K562 (cell line): ENCODE results near the gene HDHD3. TPM values are rescaled to one million over a fixed set of nuclear protein-coding genes. Genes with fewer than 3 reads are reported as not detected.

Source experiments
- E2F3 ChIP-seq: fragments of 250-450 bp; sonication (Bioruptor Pico); IDR thresholded peaks from 2 replicates; pipeline ENCODE4 v1.4.0; 2020; ENCODE audit warnings: mild to moderate bottlenecking
- HMGN3 ChIP-seq: IDR thresholded peaks from 2 replicates; pipeline ENCODE4 v1.6.1; 2011; ENCODE audit warnings: borderline replicate concordance, low read depth, mild to moderate bottlenecking, mixed read lengths, low read length; ENCODE audit not compliant: insufficient read length; ENCODE audit errors: extremely low read depth
- MED1 ChIP-seq: sonication (generic); formaldehyde crosslinking; IDR thresholded peaks from 2 replicates; pipeline ENCODE4 v1.8.1; 2023; ENCODE audit warnings: missing genetic modification reagents, borderline replicate concordance
- NELFE ChIP-seq: IDR thresholded peaks from 2 replicates; pipeline ENCODE4 v1.6.1; 2011; ENCODE audit warnings: mild to moderate bottlenecking; ENCODE audit not compliant: insufficient read depth, insufficient read length
- PHF20 ChIP-seq: fragments of 450-650 bp; IDR thresholded peaks from 2 replicates; pipeline ENCODE4 v1.6.1; 2018; ENCODE audit not compliant: partially characterized antibody
- TARDBP ChIP-seq: fragments of 450-650 bp; IDR thresholded peaks from 2 replicates; pipeline ENCODE4 v1.6.1; 2016
- TSC22D4 ChIP-seq: fragments of 450-650 bp; IDR thresholded peaks from 2 replicates; pipeline ENCODE4 v1.6.1; 2016; ENCODE audit warnings: missing genetic modification characterization, missing biosample characterization, control low read depth
- ZBTB8A ChIP-seq: fragments of 450-650 bp; IDR thresholded peaks from 2 replicates; pipeline ENCODE4 v1.6.1; 2018; ENCODE audit warnings: mild to moderate bottlenecking, moderate library complexity; ENCODE audit not compliant: partially characterized antibody
- ZNF274 ChIP-seq: IDR thresholded peaks from 2 replicates; pipeline ENCODE4 v1.6.1; 2011; ENCODE audit warnings: low read depth, mild to moderate bottlenecking, low read length, moderate library complexity, borderline replicate concordance
- ZNF589 ChIP-seq: fragments of 200-800 bp; sonication (Bioruptor generic); IDR thresholded peaks from 2 replicates; pipeline ENCODE4 v1.6.1; 2016; ENCODE audit warnings: low read depth, missing genetic modification characterization, missing compliant biosample characterization
- ZNF707 ChIP-seq: fragments of 250-450 bp; sonication (Bioruptor Pico); conservative IDR thresholded peaks from 2 replicates; pipeline ENCODE4 v1.8.0; 2022; ENCODE audit warnings: inconsistent platforms, mild to moderate bottlenecking, moderate library complexity
- ZNF77 ChIP-seq: fragments of 250-450 bp; sonication (Bioruptor Pico); IDR thresholded peaks from 2 replicates; pipeline ENCODE4 v1.5.0; 2020
- polyA plus RNA-seq, 8 experiments: library from polyadenylated mRNA; depleted of rRNA in 4 of 8; stranded (reverse) in 5 of 8; unstranded in 3 of 8; fragments of >200 nt; fragmentation: Nextera tagmentation in 2 of 8; fragmentation: Illumina TruSeq in 1 of 8; extraction: Ambion mirVana in 2 of 8; extraction: Trizol in 1 of 8; gene quantifications; 2 replicates each; pipeline versions ENCODE4 v1.2.1 to v1.2.3, GENCODE V29; 2011 to 2014; ENCODE audit warnings: inconsistent platforms in 1 of 8, missing spikeins in 1 of 8
- total RNA-seq, 7 experiments: library from RNA; depleted of rRNA in 6 of 7; stranded (reverse); fragments of >200 nt in 6 of 7; fragmentation: Illumina TruSeq in 2 of 7; extraction: Trizol in 2 of 7; gene quantifications; 2 replicates each; pipeline versions ENCODE4 v1.2.1 to v1.2.3, GENCODE V29; 2011 to 2021; ENCODE audit warnings: low replicate concordance in 1 of 7
- TF ChIP-seq, protein P1 (sequence below): fragments of 450-650 bp; IDR thresholded peaks from 2 replicates; pipeline ENCODE4 v1.7.0; 2016; ENCODE audit warnings: borderline replicate concordance
- TF ChIP-seq, protein P2 (sequence below): fragments of 250-450 bp; sonication (Bioruptor Pico); IDR thresholded peaks from 2 replicates; pipeline ENCODE4 v1.4.0; 2020
- TF ChIP-seq, protein P3 (sequence below): fragments of 250-450 bp; sonication (Bioruptor Pico); IDR thresholded peaks from 2 replicates; pipeline ENCODE4 v1.4.0; 2020; ENCODE audit warnings: mild to moderate bottlenecking, moderate library complexity

Gene HDHD3
- total and polyA plus RNA-seq, 9 of the 15 experiments (the other 6 are each of a cell fraction or from before 2014, with no cell fraction given): 1.1 to 19.1 (median 10.9) TPM

DNA sequence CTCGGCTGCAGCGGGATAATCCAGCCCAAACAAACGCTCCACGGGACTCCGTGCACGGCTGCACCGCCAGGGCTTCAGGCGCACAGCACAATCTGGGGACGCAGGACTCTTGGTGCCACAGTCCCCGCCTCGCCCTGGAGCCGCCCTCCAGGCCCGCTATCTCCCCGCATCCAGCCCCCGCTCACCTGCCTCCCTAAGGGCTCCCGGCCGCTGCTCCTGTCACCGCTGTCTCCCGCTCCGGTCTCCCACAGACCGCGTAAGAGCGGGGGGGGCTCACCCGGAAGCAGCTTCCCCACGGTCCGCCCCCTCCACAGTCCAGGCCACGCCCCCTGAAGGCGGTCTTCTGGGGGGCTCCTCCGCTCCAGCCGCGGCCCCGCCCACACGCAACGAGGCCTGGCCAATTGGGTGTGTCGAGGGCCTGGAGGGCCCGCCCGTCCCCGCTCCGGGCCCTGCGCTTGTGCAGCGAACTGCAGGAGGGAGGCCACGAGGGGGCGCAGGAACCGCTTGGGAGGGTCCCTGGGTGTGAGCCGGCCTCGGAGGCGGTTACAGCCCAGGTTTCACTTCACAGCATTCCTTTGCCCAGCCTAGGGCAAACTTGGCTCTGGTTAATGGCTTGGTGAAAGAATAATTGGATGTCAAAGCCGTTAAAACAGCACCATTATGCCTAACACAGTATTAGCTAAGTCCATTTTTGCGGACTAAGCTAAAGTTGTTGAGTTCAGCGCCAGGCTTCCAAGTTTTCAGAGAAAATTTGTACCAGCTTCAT is 24.4 kb upstream of the HDHD3 start, which contains the start of gene ALAD (continued):
- TF ChIP-seq ZBTB8A (no peak), HMGN3 (peak; percentile 98), ZNF589 (CRISPR knock-in tag) (no peak), ZNF77 (CRISPR knock-in tag) (no peak), ZNF274 (no peak), PHF20 (peak; percentile 65), ZNF707 (CRISPR knock-in tag) (no peak), TARDBP (no peak), MED1 (CRISPR knock-in tag) (no peak), NELFE (no peak), E2F3 (CRISPR knock-in tag) (no peak), TSC22D4 (tag) (no peak)
- TF ChIP-seq, protein P1, sequence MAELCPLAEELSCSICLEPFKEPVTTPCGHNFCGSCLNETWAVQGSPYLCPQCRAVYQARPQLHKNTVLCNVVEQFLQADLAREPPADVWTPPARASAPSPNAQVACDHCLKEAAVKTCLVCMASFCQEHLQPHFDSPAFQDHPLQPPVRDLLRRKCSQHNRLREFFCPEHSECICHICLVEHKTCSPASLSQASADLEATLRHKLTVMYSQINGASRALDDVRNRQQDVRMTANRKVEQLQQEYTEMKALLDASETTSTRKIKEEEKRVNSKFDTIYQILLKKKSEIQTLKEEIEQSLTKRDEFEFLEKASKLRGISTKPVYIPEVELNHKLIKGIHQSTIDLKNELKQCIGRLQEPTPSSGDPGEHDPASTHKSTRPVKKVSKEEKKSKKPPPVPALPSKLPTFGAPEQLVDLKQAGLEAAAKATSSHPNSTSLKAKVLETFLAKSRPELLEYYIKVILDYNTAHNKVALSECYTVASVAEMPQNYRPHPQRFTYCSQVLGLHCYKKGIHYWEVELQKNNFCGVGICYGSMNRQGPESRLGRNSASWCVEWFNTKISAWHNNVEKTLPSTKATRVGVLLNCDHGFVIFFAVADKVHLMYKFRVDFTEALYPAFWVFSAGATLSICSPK: no peak
- TF ChIP-seq, protein P2, sequence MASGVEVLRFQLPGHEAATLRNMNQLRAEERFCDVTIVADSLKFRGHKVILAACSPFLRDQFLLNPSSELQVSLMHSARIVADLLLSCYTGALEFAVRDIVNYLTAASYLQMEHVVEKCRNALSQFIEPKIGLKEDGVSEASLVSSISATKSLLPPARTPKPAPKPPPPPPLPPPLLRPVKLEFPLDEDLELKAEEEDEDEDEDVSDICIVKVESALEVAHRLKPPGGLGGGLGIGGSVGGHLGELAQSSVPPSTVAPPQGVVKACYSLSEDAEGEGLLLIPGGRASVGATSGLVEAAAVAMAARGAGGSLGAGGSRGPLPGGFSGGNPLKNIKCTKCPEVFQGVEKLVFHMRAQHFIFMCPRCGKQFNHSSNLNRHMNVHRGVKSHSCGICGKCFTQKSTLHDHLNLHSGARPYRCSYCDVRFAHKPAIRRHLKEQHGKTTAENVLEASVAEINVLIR (CRISPR knock-in tag): 0 out of 2 replicates have a peak, but pooled peaks have one; percentile 27
- TF ChIP-seq, protein P3, sequence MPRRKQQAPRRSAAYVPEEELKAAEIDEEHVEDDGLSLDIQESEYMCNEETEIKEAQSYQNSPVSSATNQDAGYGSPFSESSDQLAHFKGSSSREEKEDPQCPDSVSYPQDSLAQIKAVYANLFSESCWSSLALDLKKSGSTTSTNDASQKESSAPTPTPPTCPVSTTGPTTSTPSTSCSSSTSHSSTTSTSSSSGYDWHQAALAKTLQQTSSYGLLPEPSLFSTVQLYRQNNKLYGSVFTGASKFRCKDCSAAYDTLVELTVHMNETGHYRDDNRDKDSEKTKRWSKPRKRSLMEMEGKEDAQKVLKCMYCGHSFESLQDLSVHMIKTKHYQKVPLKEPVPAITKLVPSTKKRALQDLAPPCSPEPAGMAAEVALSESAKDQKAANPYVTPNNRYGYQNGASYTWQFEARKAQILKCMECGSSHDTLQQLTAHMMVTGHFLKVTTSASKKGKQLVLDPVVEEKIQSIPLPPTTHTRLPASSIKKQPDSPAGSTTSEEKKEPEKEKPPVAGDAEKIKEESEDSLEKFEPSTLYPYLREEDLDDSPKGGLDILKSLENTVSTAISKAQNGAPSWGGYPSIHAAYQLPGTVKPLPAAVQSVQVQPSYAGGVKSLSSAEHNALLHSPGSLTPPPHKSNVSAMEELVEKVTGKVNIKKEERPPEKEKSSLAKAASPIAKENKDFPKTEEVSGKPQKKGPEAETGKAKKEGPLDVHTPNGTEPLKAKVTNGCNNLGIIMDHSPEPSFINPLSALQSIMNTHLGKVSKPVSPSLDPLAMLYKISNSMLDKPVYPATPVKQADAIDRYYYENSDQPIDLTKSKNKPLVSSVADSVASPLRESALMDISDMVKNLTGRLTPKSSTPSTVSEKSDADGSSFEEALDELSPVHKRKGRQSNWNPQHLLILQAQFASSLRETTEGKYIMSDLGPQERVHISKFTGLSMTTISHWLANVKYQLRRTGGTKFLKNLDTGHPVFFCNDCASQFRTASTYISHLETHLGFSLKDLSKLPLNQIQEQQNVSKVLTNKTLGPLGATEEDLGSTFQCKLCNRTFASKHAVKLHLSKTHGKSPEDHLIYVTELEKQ (CRISPR knock-in tag): no peak
